Erythroblast (primary cell): ENCODE data around the gene GNS.
A peak's percentile ranks its signal among the peaks of the same experiment; 100 is the strongest.

Experiments
- DNase-seq, 2 experiments: peaks; one replicate each; lab custom pipeline; 2025; lab: John Stamatoyannopoulos, UW
- GATA1 ChIP-seq: IDR thresholded peaks from 2 replicates; pipeline ENCODE4 v1.6.1; 2011; ENCODE audit warnings: low read depth, mild to moderate bottlenecking, control low read depth, low read length, moderate library complexity
- POLR2A ChIP-seq: IDR thresholded peaks from 2 replicates; pipeline ENCODE4 v1.6.1; 2011; ENCODE audit warnings: mild to moderate bottlenecking, low read length

Gene GNS

GRCh38 chr12:64678835-64679234 is 80.4 kb downstream of the GNS start:
- DNase-seq: no peak
- TF ChIP-seq POLR2A (no peak), GATA1 (no peak)

- DNase-seq: no peak
- TF ChIP-seq GATA1 (no peak), POLR2A (no peak)
Measured at GRCh38 chr12:64678248-64678647, 81.0 kb downstream of the GNS start.

DNA sequence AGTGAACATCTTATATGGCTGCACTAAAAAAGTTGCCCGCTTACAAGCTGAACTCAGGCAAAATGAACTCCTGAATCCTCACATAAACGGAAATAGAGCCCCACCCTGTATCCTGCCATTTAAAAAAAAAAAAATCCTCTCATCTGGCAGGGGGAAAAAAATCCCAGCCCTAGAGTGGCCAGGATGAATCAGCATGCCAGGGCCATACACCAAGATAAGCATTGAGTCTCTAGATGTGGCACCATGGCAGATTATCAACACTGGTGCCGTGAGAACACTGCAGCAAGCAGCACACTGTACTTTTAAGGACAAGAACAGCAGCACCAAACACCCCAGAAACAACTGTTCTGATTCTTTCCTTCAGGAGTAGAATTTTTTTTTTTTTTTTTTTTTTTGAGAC is 83.4 kb downstream of the GNS start:
- DNase-seq: no peak
- TF ChIP-seq POLR2A: no peak
- no peak for TF ChIP-seq GATA1

- TF ChIP-seq GATA1 (no peak), POLR2A (no peak)
- no peak for DNase-seq
Measured at GRCh38 chr12:64674367-64674922, 84.8 kb downstream of the GNS start.

DNA sequence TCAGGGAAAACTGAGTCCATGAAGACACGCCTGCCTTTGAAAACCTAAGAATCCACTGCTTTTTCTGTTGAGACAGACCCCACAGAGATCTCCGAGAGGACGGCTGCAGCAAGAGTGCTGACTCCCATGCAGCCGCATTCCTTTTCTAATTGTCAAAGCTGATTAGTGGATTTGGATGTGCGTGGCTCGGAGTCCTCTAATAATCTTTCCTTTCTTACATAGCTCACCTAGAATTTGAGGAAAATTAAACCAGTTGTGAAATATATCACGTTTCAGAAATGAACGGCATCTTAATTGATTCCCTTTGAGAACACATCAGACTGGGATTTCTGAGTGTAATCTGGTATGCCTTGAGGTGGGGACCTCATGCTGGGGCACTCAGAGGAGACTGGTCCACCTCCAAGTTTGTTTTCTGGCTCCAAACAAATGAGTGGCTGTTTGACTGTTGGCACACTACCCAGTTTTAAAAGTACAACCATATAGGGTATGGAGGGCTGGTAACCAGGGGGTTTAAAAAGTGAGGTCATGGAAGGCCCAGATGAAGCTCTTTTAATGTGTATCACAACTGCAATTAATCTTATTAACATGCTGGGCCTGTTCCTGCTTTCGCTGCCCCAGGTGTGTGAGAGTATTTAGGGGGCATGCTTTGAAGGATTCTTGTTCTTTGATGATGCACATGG is 85.6 kb downstream of the GNS start:
- TF ChIP-seq POLR2A: no peak
- TF ChIP-seq GATA1: no peak
- DNase-seq: no peak

GRCh38 chr12:64672925-64673409 is 86.2 kb downstream of the GNS start:
- no peak for TF ChIP-seq POLR2A
- no peak for TF ChIP-seq GATA1
- peak; percentile 6 for DNase-seq

DNA sequence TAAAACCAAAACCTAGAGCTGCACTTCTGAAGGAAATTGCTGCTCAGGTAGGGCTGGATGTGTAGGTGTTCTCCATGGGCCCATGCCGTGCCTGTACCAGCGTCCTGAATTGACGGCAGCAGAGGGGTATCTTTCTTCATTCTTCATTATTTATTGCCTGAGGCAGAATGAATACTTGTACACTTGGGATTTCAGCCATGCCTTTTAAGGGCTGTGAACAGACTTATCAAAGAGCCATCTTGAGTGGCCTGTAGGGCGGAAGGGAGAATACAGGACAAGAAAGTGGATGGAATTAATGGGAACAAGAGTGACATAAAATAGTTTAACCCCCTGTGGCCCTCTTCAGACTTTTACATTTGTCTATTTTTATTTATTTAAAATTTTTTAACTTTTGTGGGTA is 87.5 kb downstream of the GNS start:
- no peak for DNase-seq
- TF ChIP-seq POLR2A (no peak), GATA1 (no peak)

- DNase-seq: peak in 1 of 2 experiments; percentile 6
- no peak for TF ChIP-seq GATA1
- TF ChIP-seq POLR2A: no peak
Measured at GRCh38 chr12:64670919-64671639, 88.1 kb downstream of the GNS start.

- no peak for TF ChIP-seq POLR2A
- TF ChIP-seq GATA1: no peak
- DNase-seq: peak in 1 of 2 experiments; percentile 12
Measured at GRCh38 chr12:64670019-64670418, 89.2 kb downstream of the GNS start.

DNA sequence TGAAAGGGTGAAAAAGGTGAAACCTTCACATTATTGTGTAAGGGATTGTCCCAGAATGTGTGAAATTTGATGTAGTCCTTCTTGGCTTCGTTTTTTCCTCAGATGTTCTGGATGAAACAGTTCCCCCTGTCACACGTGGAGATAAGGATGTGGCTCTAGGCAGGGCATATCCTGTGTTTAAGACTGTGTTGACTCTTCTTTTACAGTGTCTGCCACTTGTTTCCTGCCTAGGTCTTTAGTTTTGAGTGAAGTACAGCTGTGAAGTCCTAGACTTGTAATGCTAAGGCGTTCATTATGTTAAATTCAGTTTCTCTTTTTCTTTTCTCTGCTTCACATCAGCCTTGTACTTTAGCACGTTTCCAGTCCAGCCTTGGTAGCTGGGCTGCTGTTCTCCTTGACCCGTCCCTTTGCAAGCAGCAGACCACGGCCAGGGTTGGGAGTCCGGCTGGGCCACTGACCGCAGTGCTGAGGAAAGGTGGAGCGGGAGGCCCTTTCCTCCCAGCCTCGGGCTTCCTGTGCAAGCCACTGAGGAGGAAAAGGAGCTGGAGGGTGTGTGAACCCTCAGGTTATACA is 89.8 kb downstream of the GNS start:
- DNase-seq: peak; percentile 8 to 25
- no peak for TF ChIP-seq POLR2A
- no peak for TF ChIP-seq GATA1

- DNase-seq: no peak
- TF ChIP-seq POLR2A (no peak), GATA1 (no peak)
Measured at GRCh38 chr12:64667793-64668192, 91.4 kb downstream of the GNS start.

- DNase-seq: no peak
- no peak for TF ChIP-seq GATA1
- TF ChIP-seq POLR2A: no peak
Measured at GRCh38 chr12:64666054-64666914, 92.9 kb downstream of the GNS start.

DNA sequence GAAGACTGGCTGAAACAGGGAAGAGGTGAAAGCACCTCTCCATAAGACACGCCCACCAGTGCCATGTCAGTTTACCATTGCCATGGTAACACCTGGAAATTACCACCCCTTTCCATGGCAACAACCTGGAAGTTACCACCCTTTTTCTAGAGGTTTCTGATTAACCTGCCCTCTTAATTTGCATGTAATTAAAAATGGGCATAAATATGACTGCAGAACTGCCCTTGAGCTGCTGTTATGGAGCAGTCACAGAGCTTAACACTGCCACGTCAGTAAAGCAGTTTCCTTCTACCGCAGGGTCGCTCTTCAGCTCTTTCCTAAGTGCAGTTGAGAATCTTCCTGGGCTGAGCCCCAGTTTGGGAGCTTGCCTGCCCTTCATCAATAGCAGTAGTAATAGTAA is 93.7 kb downstream of the GNS start:
- TF ChIP-seq GATA1 (no peak), POLR2A (no peak)
- no peak for DNase-seq
